Keratinocyte (primary cell): Measurements from ENCODE around the gene PLEKHG2. TPM values are rescaled to one million over a fixed set of nuclear protein-coding genes. Genes with fewer than 3 reads are reported as not detected.

Experiments used
- DNase-seq: peaks from one replicate; pipeline ENCODE4 v3.0.0-alpha.2; 2011; ENCODE audit warnings: low read depth, missing footprints, low spot score
- FAIRE-seq: peaks from 2 replicates; lab custom pipeline; 2011; peaks lifted over from hg19 to GRCh38; lab: Jason Lieb, UNC
- H2AFZ ChIP-seq: 2 replicates; pipeline ENCODE4 v1.6.0; 2012; ENCODE audit warnings: low read length, control low read depth, inconsistent platforms; ENCODE audit not compliant: control insufficient read depth
- H3K27ac ChIP-seq: 2 replicates; pipeline ENCODE4 v1.5.1; 2011; ENCODE audit warnings: low read length; ENCODE audit not compliant: control insufficient read depth, insufficient read depth
- H3K27me3 ChIP-seq: 3 replicates; pipeline ENCODE4 v1.6.0; 2011; ENCODE audit warnings: low read length; ENCODE audit not compliant: control insufficient read depth, insufficient read depth; ENCODE audit errors: extremely low read depth
- H3K36me3 ChIP-seq, 2 experiments: 2 replicates in 1 of 2; 3 replicates in 1 of 2; pipeline ENCODE4 v1.5.1; 2011; ENCODE audit warnings: low read length in 2 of 2, mild to moderate bottlenecking in 1 of 2; ENCODE audit not compliant: control insufficient read depth in 2 of 2, insufficient read depth in 2 of 2; ENCODE audit errors: extremely low read depth in 1 of 2
- H3K4me1 ChIP-seq: 3 replicates; pipeline ENCODE4 v1.5.1; 2011; ENCODE audit warnings: low read length; ENCODE audit not compliant: control insufficient read depth, insufficient read depth; ENCODE audit errors: extremely low read depth
- H3K4me2 ChIP-seq: 3 replicates; pipeline ENCODE4 v1.6.0; 2011; ENCODE audit warnings: low read depth, low read length; ENCODE audit not compliant: control insufficient read depth, insufficient read depth; ENCODE audit errors: extremely low read depth
- H3K4me3 ChIP-seq, 3 experiments: fragments of 200-600 bp in 1 of 3; sonication (generic) in 1 of 3; 2 replicates in 2 of 3; 3 replicates in 1 of 3; pipeline ENCODE4 v1.5.1; 2011 to 2016; ENCODE audit warnings: low read length in 3 of 3, mild to moderate bottlenecking in 3 of 3, control low read depth in 2 of 3, inconsistent platforms in 1 of 3, low read depth in 1 of 3, mixed read lengths in 1 of 3, mixed run types in 1 of 3, moderate library complexity in 1 of 3; ENCODE audit not compliant: control insufficient read depth in 2 of 3, insufficient read depth in 2 of 3; ENCODE audit errors: extremely low read depth in 1 of 3
- H3K79me2 ChIP-seq: 2 replicates; pipeline ENCODE4 v1.6.0; 2012; ENCODE audit warnings: low read length; ENCODE audit not compliant: control insufficient read depth, insufficient read depth
- H3K9ac ChIP-seq: 3 replicates; pipeline ENCODE4 v1.6.0; 2011; ENCODE audit warnings: low read length; ENCODE audit not compliant: control insufficient read depth, insufficient read depth; ENCODE audit errors: extremely low read depth
- H3K9me1 ChIP-seq: 3 replicates; pipeline ENCODE4 v1.6.0; 2011; ENCODE audit warnings: low read length; ENCODE audit not compliant: control insufficient read depth, insufficient read depth; ENCODE audit errors: extremely low read depth
- H3K9me3 ChIP-seq: 2 replicates; pipeline ENCODE4 v1.5.1; 2012; ENCODE audit warnings: low read depth, low read length; ENCODE audit not compliant: control insufficient read depth
- H4K20me1 ChIP-seq: 3 replicates; pipeline ENCODE4 v1.6.0; 2011; ENCODE audit warnings: low read length; ENCODE audit not compliant: control insufficient read depth, insufficient read depth; ENCODE audit errors: extremely low read depth
- CTCF ChIP-seq, 3 experiments: IDR thresholded peaks in 1 of 3; conservative IDR thresholded peaks in 1 of 3; optimal IDR thresholded peaks in 1 of 3; 2 replicates in 2 of 3; 3 replicates in 1 of 3; pipeline versions ENCODE3 to v1.5.1; 2011; ENCODE audit warnings: low read length in 3 of 3, mild to moderate bottlenecking in 3 of 3, moderate library complexity in 2 of 3, control low read depth in 1 of 3, inconsistent platforms in 1 of 3; ENCODE audit not compliant: insufficient read depth in 2 of 3; ENCODE audit errors: extremely low read depth in 1 of 3
- EZH2 ChIP-seq: IDR thresholded peaks from one replicate; pipeline ENCODE4 v1.6.1; 2012; ENCODE audit warnings: inconsistent platforms, mild to moderate bottlenecking, low read length, moderate library complexity
- dilution Hi-C: fragments of 300-500 bp; cut with MboI; formaldehyde crosslinking; loops from one replicate; pipeline ENCODE4 v1.7.0; 2020; ENCODE audit warnings: low sequenced_read_pairs; ENCODE audit not compliant: extremely low pct_ligation_motif_present
- polyA plus RNA-seq, 5 experiments: library from polyadenylated mRNA; depleted of rRNA in 3 of 5; stranded (reverse) in 3 of 5; stranded (forward) in 1 of 5; unstranded in 1 of 5; fragments of >200 nt; gene quantifications; 1 replicate in 1 of 5; 2 replicates in 3 of 5; 3 replicates in 1 of 5; pipeline versions ENCODE4 v1.2.1 to v1.2.3, GENCODE V29; 2011 to 2012; ENCODE audit warnings: missing spikeins in 2 of 5, low read depth in 1 of 5, low replicate concordance in 1 of 5

The PLEKHG2 gene
- polyA plus RNA-seq, 1 donor (not counting 4 experiments of a cell fraction or from before 2014, with no cell fraction given), result 5.2 TPM

- Histone ChIP-seq H4K20me1 (no peaks in the 10 kb centered on the region), H3K4me3 (no peak overlapping the region), H3K27me3 (no peaks in the 10 kb centered on the region), H2AFZ (no peak overlapping the region), H3K79me2 (no peaks in the 10 kb centered on the region), H3K36me3 (peaks cover 48 to 52% of the 10 kb centered on the region in 2 experiments), H3K4me2 (no peak overlapping the region), H3K27ac (no peak overlapping the region), H3K9me1 (no peaks in the 10 kb centered on the region), H3K9me3 (no peaks in the 10 kb centered on the region), H3K9ac (no peak overlapping the region), H3K4me1 (no peaks in the 10 kb centered on the region)
- dilution Hi-C loops, result no loop called here
- FAIRE-seq (no peak), DNase-seq (no peak)
- TF ChIP-seq EZH2 (no peak), CTCF (optimal IDR thresholded peaks at IDR 0.05 in 1 of 3, IDR thresholded peaks at IDR 0.05 in 1 of 3, conservative IDR thresholded peaks at IDR 0.05 in 1 of 3; ENCODE audit: extremely low read depth in 1 of 3, insufficient read depth in 2 of 3, low read length in 3 of 3) (no peak)
Measured at GRCh38 chr19:39372941-39373340, 39.5 kb upstream of the PLEKHG2 start.

GRCh38 chr19:39375929-39376328 is 36.5 kb upstream of the PLEKHG2 start:
- Histone ChIP-seq H3K36me3 (peaks cover 42 to 46% of the 10 kb centered on the region in 2 experiments), H2AFZ (no peak overlapping the region), H3K4me3 (no peak overlapping the region), H4K20me1 (no peaks in the 10 kb centered on the region), H3K9me3 (no peaks in the 10 kb centered on the region), H3K79me2 (no peaks in the 10 kb centered on the region), H3K27me3 (no peaks in the 10 kb centered on the region), H3K4me2 (no peak overlapping the region), H3K9me1 (no peaks in the 10 kb centered on the region), H3K4me1 (no peaks in the 10 kb centered on the region), H3K9ac (no peak overlapping the region), H3K27ac (no peak overlapping the region)
- DNase-seq, result no peak
- TF ChIP-seq CTCF (optimal IDR thresholded peaks at IDR 0.05 in 1 of 3, IDR thresholded peaks at IDR 0.05 in 1 of 3, conservative IDR thresholded peaks at IDR 0.05 in 1 of 3; ENCODE audit: extremely low read depth in 1 of 3, insufficient read depth in 2 of 3, low read length in 3 of 3) (no peak), EZH2 (no peak)
- dilution Hi-C loops, result no loop called here
- FAIRE-seq, result no peak
